ENCODE measurements around the gene MICAL3. TPM values are rescaled to one million over a fixed set of nuclear protein-coding genes. Genes with fewer than 3 reads are reported as not detected.
"Not testable (repeated sequence)": the region's sequence is repeated elsewhere in the genome, so short reads cannot be mapped to it uniquely, and the experiment has no call there.

The MICAL3 gene
- polyA plus RNA-seq, 3 donors, result 0.23 to 0.84 TPM; not detected in 1

DNA sequence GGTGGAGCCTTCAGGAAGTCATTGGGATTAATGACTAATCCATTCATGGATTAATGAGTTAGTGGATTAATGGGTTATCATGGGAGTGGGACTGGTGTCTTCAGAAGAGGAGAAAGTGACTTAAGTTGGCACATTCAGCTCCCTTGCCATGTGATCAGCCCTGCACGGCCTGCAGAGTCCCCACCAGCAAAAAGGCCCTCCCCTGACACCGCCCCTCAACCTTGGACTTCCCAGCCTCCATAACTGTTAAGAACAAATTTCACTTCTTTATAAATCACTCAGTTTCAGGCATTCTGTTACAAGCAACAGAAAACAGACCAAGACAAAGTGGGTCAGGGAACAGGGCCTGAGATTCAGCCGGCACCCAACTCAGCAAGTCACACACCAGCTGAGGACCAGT, 85.3 kb downstream of the MICAL3 start:
- no peak overlapping the region for H3K4me3 Mint-ChIP-seq
- Histone ChIP-seq H3K4me3 (replicated peaks in 1 of 3; ENCODE audit: low read depth in 2 of 3, low read length in 3 of 3) (no peak overlapping the region), H3K4me1 (ENCODE audit: control insufficient read depth in 1 of 2, insufficient read depth in 2 of 2, low read length in 2 of 2) (no peaks in the 10 kb centered on the region), H3K4me2 (replicated peaks; ENCODE audit: extremely low read depth, low read length, poor library complexity, severe bottlenecking) (no peak overlapping the region), H3K9ac (ENCODE audit: insufficient read depth, low read length, poor library complexity, severe bottlenecking) (no peak overlapping the region), H3K27ac (ENCODE audit: low read depth in 1 of 2, low read length in 2 of 2) (no peak overlapping the region), H2AFZ (ENCODE audit: insufficient read depth, low read depth, low read length, poor library complexity, severe bottlenecking) (no peak overlapping the region), H3K36me3 (replicated peaks in 1 of 2; ENCODE audit: control insufficient read depth in 1 of 2, insufficient read depth in 2 of 2, low read length in 2 of 2) (no peaks in the 10 kb centered on the region), H4K20me1 (ENCODE audit: insufficient read depth, low read length) (no peaks in the 10 kb centered on the region), H3K79me2 (ENCODE audit: insufficient read depth, low read length) (no peaks in the 10 kb centered on the region), H3K9me3 (replicated peaks in 1 of 2; ENCODE audit: control insufficient read depth in 1 of 2, insufficient read depth in 1 of 2, low read length in 2 of 2) (no peaks in the 10 kb centered on the region), H3K27me3 (ENCODE audit: control insufficient read depth in 2 of 2, insufficient read depth in 2 of 2, low read length in 2 of 2) (no peaks in the 10 kb centered on the region)
- no peak for DNase-seq
- no peaks in the 10 kb centered on the region for H3K36me3 Mint-ChIP-seq
- H3K27ac Mint-ChIP-seq, result no peak overlapping the region
- peaks cover 0 to 2% (median 0%) of the 10 kb centered on the region in 7 donors for H3K9me3 Mint-ChIP-seq
- intact Hi-C loops (cut with micrococcal nuclease), result no loop called here
- H3K27me3 Mint-ChIP-seq (ENCODE audit: low read depth in 3 of 3), result no peaks in the 10 kb centered on the region
- WGBS (ENCODE audit: insufficient coverage), result 100% methylated on average over 1 of the region's 3 CpGs
- H3K4me1 Mint-ChIP-seq, result no peaks in the 10 kb centered on the region
- TF ChIP-seq, protein P1, sequence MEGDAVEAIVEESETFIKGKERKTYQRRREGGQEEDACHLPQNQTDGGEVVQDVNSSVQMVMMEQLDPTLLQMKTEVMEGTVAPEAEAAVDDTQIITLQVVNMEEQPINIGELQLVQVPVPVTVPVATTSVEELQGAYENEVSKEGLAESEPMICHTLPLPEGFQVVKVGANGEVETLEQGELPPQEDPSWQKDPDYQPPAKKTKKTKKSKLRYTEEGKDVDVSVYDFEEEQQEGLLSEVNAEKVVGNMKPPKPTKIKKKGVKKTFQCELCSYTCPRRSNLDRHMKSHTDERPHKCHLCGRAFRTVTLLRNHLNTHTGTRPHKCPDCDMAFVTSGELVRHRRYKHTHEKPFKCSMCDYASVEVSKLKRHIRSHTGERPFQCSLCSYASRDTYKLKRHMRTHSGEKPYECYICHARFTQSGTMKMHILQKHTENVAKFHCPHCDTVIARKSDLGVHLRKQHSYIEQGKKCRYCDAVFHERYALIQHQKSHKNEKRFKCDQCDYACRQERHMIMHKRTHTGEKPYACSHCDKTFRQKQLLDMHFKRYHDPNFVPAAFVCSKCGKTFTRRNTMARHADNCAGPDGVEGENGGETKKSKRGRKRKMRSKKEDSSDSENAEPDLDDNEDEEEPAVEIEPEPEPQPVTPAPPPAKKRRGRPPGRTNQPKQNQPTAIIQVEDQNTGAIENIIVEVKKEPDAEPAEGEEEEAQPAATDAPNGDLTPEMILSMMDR (IDR thresholded peaks at IDR 0.05), result no peak

DNA sequence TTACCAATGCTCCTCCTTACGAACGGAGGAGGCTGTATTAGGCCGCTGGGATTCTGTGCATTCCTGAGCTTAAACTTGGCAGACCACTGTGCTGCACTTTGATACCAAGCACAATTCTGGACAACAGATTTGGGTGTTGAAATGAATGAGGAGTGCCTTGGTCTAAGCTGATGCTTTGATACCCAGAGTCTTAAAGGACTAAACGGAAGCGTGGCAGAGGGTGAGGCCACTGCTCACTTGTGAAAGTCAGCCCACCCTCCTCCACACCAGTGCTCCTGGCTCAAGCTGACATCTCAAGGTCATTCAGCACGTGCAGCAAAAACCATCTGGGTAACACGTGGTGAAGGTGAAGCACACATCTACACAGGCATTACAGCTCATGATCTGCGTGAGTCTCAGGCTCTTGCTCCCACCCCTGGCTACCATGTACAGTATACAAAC, 85.9 kb downstream of the MICAL3 start:
- Mint-ChIP-seq H3K27me3 (ENCODE audit: low read depth in 3 of 3) (no peaks in the 10 kb centered on the region), H3K27ac (no peak overlapping the region), H3K9me3 (peaks cover 0 to 2% (median 0%) of the 10 kb centered on the region in 7 donors), H3K4me3 (no peak overlapping the region), H3K36me3 (no peaks in the 10 kb centered on the region), H3K4me1 (no peaks in the 10 kb centered on the region)
- DNase-seq, result no peak
- no peaks in the 10 kb centered on the region for H4K20me1 ChIP-seq (ENCODE audit: insufficient read depth, low read length)
- H3K27me3 ChIP-seq (ENCODE audit: control insufficient read depth in 2 of 2, insufficient read depth in 2 of 2, low read length in 2 of 2), result no peaks in the 10 kb centered on the region
- no peak overlapping the region for H3K4me2 ChIP-seq (replicated peaks; ENCODE audit: extremely low read depth, low read length, poor library complexity, severe bottlenecking)
- TF ChIP-seq, protein P1 (IDR thresholded peaks at IDR 0.05), result no peak
- no peak overlapping the region for H3K9ac ChIP-seq (ENCODE audit: insufficient read depth, low read length, poor library complexity, severe bottlenecking)
- H3K79me2 ChIP-seq (ENCODE audit: insufficient read depth, low read length), result no peaks in the 10 kb centered on the region
- H2AFZ ChIP-seq (ENCODE audit: insufficient read depth, low read depth, low read length, poor library complexity, severe bottlenecking), result no peak overlapping the region
- H3K9me3 ChIP-seq (replicated peaks in 1 of 2; ENCODE audit: control insufficient read depth in 1 of 2, insufficient read depth in 1 of 2, low read length in 2 of 2), result no peaks in the 10 kb centered on the region
- intact Hi-C loops (cut with micrococcal nuclease), result no loop called here
- WGBS (ENCODE audit: insufficient coverage), result 95% methylated on average over 6 of the region's 8 CpGs
- no peaks in the 10 kb centered on the region for H3K4me1 ChIP-seq (ENCODE audit: control insufficient read depth in 1 of 2, insufficient read depth in 2 of 2, low read length in 2 of 2)
- H3K4me3 ChIP-seq (replicated peaks in 1 of 3; ENCODE audit: low read depth in 2 of 3, low read length in 3 of 3), result no peak overlapping the region
- H3K36me3 ChIP-seq (replicated peaks in 1 of 2; ENCODE audit: control insufficient read depth in 1 of 2, insufficient read depth in 2 of 2, low read length in 2 of 2), result no peaks in the 10 kb centered on the region
- no peak overlapping the region for H3K27ac ChIP-seq (ENCODE audit: low read depth in 1 of 2, low read length in 2 of 2)

DNA sequence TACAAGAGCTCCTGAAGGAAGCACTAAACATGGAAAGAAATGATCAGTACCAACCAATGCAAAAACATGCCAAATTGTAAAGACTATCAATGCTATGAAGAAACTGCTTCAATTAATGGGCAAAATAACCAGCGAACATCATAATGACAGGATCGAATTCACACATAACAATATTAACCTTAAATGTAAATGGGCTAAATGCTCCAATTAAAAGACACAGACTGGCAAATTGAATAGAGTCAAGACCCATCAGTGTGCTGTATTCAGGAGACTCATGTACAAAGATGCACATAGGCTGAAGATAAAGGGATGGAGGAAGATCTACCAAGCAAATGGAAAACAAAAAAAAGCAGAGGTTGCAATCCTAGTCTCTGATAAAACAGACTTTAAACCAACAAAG, 91.9 kb downstream of the MICAL3 start:
- H3K27ac Mint-ChIP-seq; H3K4me1 ChIP-seq (ENCODE audit: control insufficient read depth in 1 of 2, insufficient read depth in 2 of 2, low read length in 2 of 2); H3K4me2 ChIP-seq (replicated peaks; ENCODE audit: extremely low read depth, low read length, poor library complexity, severe bottlenecking); H3K27ac ChIP-seq (ENCODE audit: low read depth in 1 of 2, low read length in 2 of 2); H3K9me3 Mint-ChIP-seq; H3K36me3 Mint-ChIP-seq; H4K20me1 ChIP-seq (ENCODE audit: insufficient read depth, low read length); H3K27me3 Mint-ChIP-seq (ENCODE audit: low read depth in 3 of 3); H3K36me3 ChIP-seq (replicated peaks in 1 of 2; ENCODE audit: control insufficient read depth in 1 of 2, insufficient read depth in 2 of 2, low read length in 2 of 2); H3K4me3 Mint-ChIP-seq; H3K4me1 Mint-ChIP-seq; H3K9ac ChIP-seq (ENCODE audit: insufficient read depth, low read length, poor library complexity, severe bottlenecking); H3K4me3 ChIP-seq (replicated peaks in 1 of 3; ENCODE audit: low read depth in 2 of 3, low read length in 3 of 3); H3K27me3 ChIP-seq (ENCODE audit: control insufficient read depth in 2 of 2, insufficient read depth in 2 of 2, low read length in 2 of 2); intact Hi-C loops (cut with micrococcal nuclease); H2AFZ ChIP-seq (ENCODE audit: insufficient read depth, low read depth, low read length, poor library complexity, severe bottlenecking); DNase-seq; H3K9me3 ChIP-seq (replicated peaks in 1 of 2; ENCODE audit: control insufficient read depth in 1 of 2, insufficient read depth in 1 of 2, low read length in 2 of 2); H3K79me2 ChIP-seq (ENCODE audit: insufficient read depth, low read length): not testable (repeated sequence)
- no CpG with 5 or more reads among the region's 2 CpGs for WGBS (ENCODE audit: insufficient coverage)

Data from CD14-positive monocyte (primary cell).